WTC11 (cell line): ENCODE results near the gene UMAD1.

ENCODE experiments used
- CTCF ChIP-seq: fragments of 200-600 bp; IDR thresholded peaks from 2 replicates; pipeline ENCODE4 v1.8.0; 2022; ENCODE audit warnings: antibody characterized with exemption
- FOXJ3 ChIP-seq: sonication (generic); formaldehyde crosslinking; IDR thresholded peaks from 2 replicates; pipeline ENCODE4 v1.9.0; 2021; ENCODE audit warnings: missing genetic modification reagents, mild to moderate bottlenecking, borderline replicate concordance
- MAX ChIP-seq: sonication (generic); formaldehyde crosslinking; IDR thresholded peaks from 2 replicates; pipeline ENCODE4 v1.8.0; 2022; ENCODE audit warnings: mild to moderate bottlenecking, missing genetic modification reagents

GRCh38 chr7:7757576-7757975, 117.0 kb downstream of the UMAD1 start:
- no peak for TF ChIP-seq CTCF
- TF ChIP-seq FOXJ3: no peak
- no peak for TF ChIP-seq MAX
